ENCODE results near the gene CTSA.

The CTSA gene

GRCh38 chr20:45890985-45891983, at the start of gene CTSA, which contains the start of gene NEURL2:
Gene CTSA, plus strand, starts transcription at chr20:45891335. Its CDS starts 234 bp downstream, at chr20:45891569.
Gene NEURL2, minus strand, starts transcription at chr20:45891208. Its CDS starts 217 bp downstream, at chr20:45890991.
- H3K36me3 ChIP-seq (ENCODE audit: insufficient read depth, low read depth, low read length), result peaks cover 37% of the 10 kb centered on the region
- H3K27me3 ChIP-seq (ENCODE audit: insufficient read depth, low read length), result no peaks in the 10 kb centered on the region
- peak within 1 kb of the TSS; percentile 43 for H3K27ac ChIP-seq (ENCODE audit: low read length)
- no peaks in the 10 kb centered on the region for H3K4me1 ChIP-seq (ENCODE audit: insufficient read depth, low read length)
- H3K4me3 ChIP-seq (ENCODE audit: low read length), result peak within 1 kb of the TSS; percentile 81
- H3K9ac ChIP-seq (ENCODE audit: low read depth, low read length), result peak within 1 kb of the TSS; percentile 88
- no peaks in the 10 kb centered on the region for H3K9me3 ChIP-seq (ENCODE audit: insufficient read depth, low read depth, low read length)

GRCh38 chr20:45841407-45842129, 49.6 kb upstream of the CTSA start:
- Histone ChIP-seq H3K9me3 (ENCODE audit: insufficient read depth, low read depth, low read length) (no peaks in the 10 kb centered on the region), H3K9ac (ENCODE audit: low read depth, low read length) (no peak overlapping the region), H3K27ac (ENCODE audit: low read length) (no peak overlapping the region), H3K4me1 (ENCODE audit: insufficient read depth, low read length) (no peaks in the 10 kb centered on the region), H3K27me3 (ENCODE audit: insufficient read depth, low read length) (no peaks in the 10 kb centered on the region), H3K4me3 (ENCODE audit: low read length) (no peak overlapping the region), H3K36me3 (ENCODE audit: insufficient read depth, low read depth, low read length) (peaks cover 69% of the 10 kb centered on the region)

- peaks cover 63% of the 10 kb centered on the region for H3K36me3 ChIP-seq (ENCODE audit: insufficient read depth, low read depth, low read length)
- H3K4me1 ChIP-seq (ENCODE audit: insufficient read depth, low read length), result no peaks in the 10 kb centered on the region
- no peak overlapping the region for H3K27ac ChIP-seq (ENCODE audit: low read length)
- no peaks in the 10 kb centered on the region for H3K27me3 ChIP-seq (ENCODE audit: insufficient read depth, low read length)
- no peak overlapping the region for H3K9ac ChIP-seq (ENCODE audit: low read depth, low read length)
- no peak overlapping the region for H3K4me3 ChIP-seq (ENCODE audit: low read length)
- H3K9me3 ChIP-seq (ENCODE audit: insufficient read depth, low read depth, low read length), result no peaks in the 10 kb centered on the region
These were observed 48.8 kb upstream of the CTSA start for GRCh38 chr20:45842169-45842812.

- Histone ChIP-seq H3K4me1 (ENCODE audit: insufficient read depth, low read length) (no peaks in the 10 kb centered on the region), H3K36me3 (ENCODE audit: insufficient read depth, low read depth, low read length) (peaks cover 68% of the 10 kb centered on the region), H3K4me3 (ENCODE audit: low read length) (no peak overlapping the region), H3K9me3 (ENCODE audit: insufficient read depth, low read depth, low read length) (no peaks in the 10 kb centered on the region), H3K27ac (ENCODE audit: low read length) (no peak overlapping the region), H3K9ac (ENCODE audit: low read depth, low read length) (no peak overlapping the region), H3K27me3 (ENCODE audit: insufficient read depth, low read length) (no peaks in the 10 kb centered on the region)
These were observed 47.6 kb upstream of the CTSA start for GRCh38 chr20:45843506-45843905.

- Histone ChIP-seq H3K27ac (ENCODE audit: low read length) (no peak overlapping the region), H3K36me3 (ENCODE audit: insufficient read depth, low read depth, low read length) (peaks cover 68% of the 10 kb centered on the region), H3K9ac (ENCODE audit: low read depth, low read length) (no peak overlapping the region)
These were observed 45.7 kb upstream of the CTSA start for GRCh38 chr20:45845452-45845851.

GRCh38 chr20:45848421-45848820, 42.7 kb upstream of the CTSA start:
- Histone ChIP-seq H3K27ac (ENCODE audit: low read length) (no peak overlapping the region), H3K27me3 (ENCODE audit: insufficient read depth, low read length) (no peaks in the 10 kb centered on the region), H3K9me3 (ENCODE audit: insufficient read depth, low read depth, low read length) (no peaks in the 10 kb centered on the region), H3K36me3 (ENCODE audit: insufficient read depth, low read depth, low read length) (peaks cover 47% of the 10 kb centered on the region), H3K4me3 (ENCODE audit: low read length) (no peak overlapping the region), H3K4me1 (ENCODE audit: insufficient read depth, low read length) (peaks cover 6% of the 10 kb centered on the region; the same call in 1 of the 2 replicates), H3K9ac (ENCODE audit: low read depth, low read length) (no peak overlapping the region)

More at GRCh38 chr20:45845452-45845851, 45.7 kb upstream of the CTSA start:
- H3K4me3 ChIP-seq (ENCODE audit: low read length), result no peak overlapping the region
- H3K9me3 ChIP-seq (ENCODE audit: insufficient read depth, low read depth, low read length), result no peaks in the 10 kb centered on the region
- H3K4me1 ChIP-seq (ENCODE audit: insufficient read depth, low read length), result no peaks in the 10 kb centered on the region
- H3K27me3 ChIP-seq (ENCODE audit: insufficient read depth, low read length), result no peaks in the 10 kb centered on the region

GRCh38 chr20:45848969-45849582, 42.1 kb upstream of the CTSA start:
- Histone ChIP-seq H3K9ac (ENCODE audit: low read depth, low read length) (no peak overlapping the region), H3K27ac (ENCODE audit: low read length) (no peak overlapping the region), H3K4me1 (ENCODE audit: insufficient read depth, low read length) (peaks cover 6% of the 10 kb centered on the region; the same call in 1 of the 2 replicates), H3K4me3 (ENCODE audit: low read length) (no peak overlapping the region), H3K9me3 (ENCODE audit: insufficient read depth, low read depth, low read length) (no peaks in the 10 kb centered on the region), H3K36me3 (ENCODE audit: insufficient read depth, low read depth, low read length) (peaks cover 41% of the 10 kb centered on the region), H3K27me3 (ENCODE audit: insufficient read depth, low read length) (no peaks in the 10 kb centered on the region)

GRCh38 chr20:45850238-45850637, 40.9 kb upstream of the CTSA start:
- Histone ChIP-seq H3K27ac (ENCODE audit: low read length) (no peak overlapping the region), H3K4me1 (ENCODE audit: insufficient read depth, low read length) (peaks cover 14% of the 10 kb centered on the region; the same call in 1 of the 2 replicates), H3K27me3 (ENCODE audit: insufficient read depth, low read length) (no peaks in the 10 kb centered on the region), H3K9me3 (ENCODE audit: insufficient read depth, low read depth, low read length) (no peaks in the 10 kb centered on the region), H3K4me3 (ENCODE audit: low read length) (no peak overlapping the region), H3K9ac (ENCODE audit: low read depth, low read length) (no peak overlapping the region), H3K36me3 (ENCODE audit: insufficient read depth, low read depth, low read length) (peaks cover 32% of the 10 kb centered on the region)

GRCh38 chr20:45850926-45851325, 40.2 kb upstream of the CTSA start:
- no peak overlapping the region for H3K4me3 ChIP-seq (ENCODE audit: low read length)
- H3K36me3 ChIP-seq (ENCODE audit: insufficient read depth, low read depth, low read length), result peaks cover 27% of the 10 kb centered on the region
- no peak overlapping the region for H3K27ac ChIP-seq (ENCODE audit: low read length)
- H3K9me3 ChIP-seq (ENCODE audit: insufficient read depth, low read depth, low read length), result no peaks in the 10 kb centered on the region
- no peak overlapping the region for H3K9ac ChIP-seq (ENCODE audit: low read depth, low read length)
- no peaks in the 10 kb centered on the region for H3K27me3 ChIP-seq (ENCODE audit: insufficient read depth, low read length)
- H3K4me1 ChIP-seq (ENCODE audit: insufficient read depth, low read length), result peaks cover 14% of the 10 kb centered on the region; the same call in 1 of the 2 replicates

GRCh38 chr20:45851501-45851900, 39.6 kb upstream of the CTSA start:
- no peak overlapping the region for H3K27ac ChIP-seq (ENCODE audit: low read length)

GRCh38 chr20:45852326-45852725, 38.8 kb upstream of the CTSA start:
- H3K36me3 ChIP-seq (ENCODE audit: insufficient read depth, low read depth, low read length), result peaks cover 19% of the 10 kb centered on the region
- H3K27ac ChIP-seq (ENCODE audit: low read length), result no peak overlapping the region
- H3K9me3 ChIP-seq (ENCODE audit: insufficient read depth, low read depth, low read length), result no peaks in the 10 kb centered on the region

More at GRCh38 chr20:45851501-45851900, 39.6 kb upstream of the CTSA start:
- Histone ChIP-seq H3K27me3 (ENCODE audit: insufficient read depth, low read length) (no peaks in the 10 kb centered on the region), H3K9ac (ENCODE audit: low read depth, low read length) (no peak overlapping the region), H3K36me3 (ENCODE audit: insufficient read depth, low read depth, low read length) (peaks cover 21% of the 10 kb centered on the region), H3K9me3 (ENCODE audit: insufficient read depth, low read depth, low read length) (no peaks in the 10 kb centered on the region), H3K4me3 (ENCODE audit: low read length) (no peak overlapping the region), H3K4me1 (ENCODE audit: insufficient read depth, low read length) (peaks cover 14% of the 10 kb centered on the region; the same call in 1 of the 2 replicates)

More at GRCh38 chr20:45852326-45852725, 38.8 kb upstream of the CTSA start:
- Histone ChIP-seq H3K9ac (ENCODE audit: low read depth, low read length) (no peak overlapping the region), H3K27me3 (ENCODE audit: insufficient read depth, low read length) (no peaks in the 10 kb centered on the region), H3K4me1 (ENCODE audit: insufficient read depth, low read length) (peaks cover 14% of the 10 kb centered on the region; the same call in 1 of the 2 replicates), H3K4me3 (ENCODE audit: low read length) (no peak overlapping the region)

Data from iPS-20b (cell line).